RCC 7860 (cell line): ENCODE results near the gene PPM1F.
"Not testable (repeated sequence)": the region's sequence is repeated elsewhere in the genome, so short reads cannot be mapped to it uniquely, and the experiment has no call there.

ENCODE experiments used
- DNase-seq: peaks from one replicate; pipeline ENCODE4 v3.0.0-alpha.2; 2015; ENCODE audit warnings: low spot score
- FAIRE-seq: peaks from 2 replicates; lab custom pipeline; 2012; peaks lifted over from hg19 to GRCh38; lab: Jason Lieb, UNC

The PPM1F gene

DNA sequence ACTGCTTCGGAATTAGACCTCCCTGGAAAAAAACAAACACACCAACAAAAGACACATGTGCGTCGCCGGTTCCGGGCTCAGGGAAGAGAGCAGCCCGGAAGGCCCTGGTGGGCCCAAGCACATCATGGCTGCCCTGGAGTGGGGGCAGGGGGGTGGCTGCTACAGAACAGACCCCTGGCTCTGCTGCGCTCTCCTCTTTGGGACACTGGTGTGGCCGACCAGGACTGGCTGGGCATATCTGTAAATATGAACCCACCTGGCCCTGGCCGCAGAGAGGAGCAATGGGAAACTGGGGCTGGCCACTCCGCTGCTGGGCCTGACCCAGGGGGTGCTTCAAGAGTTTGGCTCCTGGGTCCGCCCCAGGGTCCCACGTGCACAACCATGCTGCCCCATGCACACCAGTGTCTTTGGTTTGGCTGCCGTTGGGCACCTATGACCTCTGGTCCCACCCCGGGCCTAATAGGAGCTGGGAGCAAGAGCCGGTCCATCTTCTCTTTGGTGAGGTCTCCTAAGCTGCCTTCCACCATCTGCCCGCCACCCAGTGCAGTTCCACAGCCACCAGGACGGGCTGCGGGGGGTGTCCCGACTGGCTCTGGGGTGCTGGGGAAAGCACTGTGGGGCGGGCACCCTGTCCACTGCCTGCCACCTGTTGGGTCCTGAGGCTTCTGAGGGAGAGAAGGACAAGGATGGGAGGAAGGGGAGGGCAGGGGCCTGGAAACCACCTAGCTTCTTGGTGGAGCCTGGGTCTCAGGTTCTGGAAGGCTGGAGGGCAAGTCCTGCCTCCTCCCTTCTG is 30.1 kb downstream of the PPM1F start:
- FAIRE-seq (no peak), DNase-seq (no peak)

DNA sequence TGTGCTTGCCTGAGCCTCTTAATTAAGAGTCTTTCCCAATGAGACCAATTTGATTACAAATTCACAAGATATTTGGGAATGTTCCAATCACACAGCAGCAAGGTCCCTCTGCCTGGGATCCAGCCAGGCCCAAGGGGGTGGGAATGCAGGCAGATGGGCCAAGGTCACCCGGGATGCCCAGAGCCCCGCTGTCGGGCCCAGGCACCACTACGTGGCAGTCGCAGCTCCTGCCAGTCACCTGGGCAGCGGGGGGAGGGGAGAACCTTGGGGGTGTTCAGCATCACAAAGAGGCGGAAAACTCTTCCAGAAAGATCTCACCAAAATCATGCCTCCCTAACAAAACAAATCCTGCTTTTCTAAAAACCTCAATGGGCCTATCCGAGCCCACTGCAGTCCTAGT is 30.9 kb downstream of the PPM1F start:
- DNase-seq (no peak), FAIRE-seq (no peak)

DNA sequence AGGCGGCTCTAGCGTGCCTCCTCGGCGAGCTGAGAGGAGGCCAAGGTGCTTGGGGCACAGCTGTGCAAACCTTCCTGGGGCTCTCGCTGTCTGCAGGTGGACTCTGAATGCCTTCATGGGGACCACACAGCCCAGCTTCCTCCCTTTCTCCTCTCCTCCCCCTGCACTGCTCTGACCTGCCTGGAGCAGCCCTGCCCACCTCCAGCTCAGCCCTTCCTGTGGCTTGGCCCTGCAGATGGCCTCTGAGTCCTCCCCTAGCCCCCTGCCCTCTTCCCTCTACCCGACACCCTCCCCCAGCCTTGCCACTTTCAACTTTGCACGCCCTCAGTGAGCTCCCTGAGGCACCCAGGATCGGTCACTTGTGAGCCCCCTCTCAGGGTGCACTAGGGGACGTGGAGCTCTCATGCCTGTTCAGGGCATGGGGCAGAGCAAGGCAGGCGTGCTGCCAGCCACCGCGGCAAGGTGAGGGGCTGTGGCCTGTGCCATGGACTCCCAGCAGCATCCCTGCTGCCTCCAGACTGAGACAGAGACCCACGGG is 31.4 kb downstream of the PPM1F start:
- FAIRE-seq (no peak), DNase-seq (no peak)

DNA sequence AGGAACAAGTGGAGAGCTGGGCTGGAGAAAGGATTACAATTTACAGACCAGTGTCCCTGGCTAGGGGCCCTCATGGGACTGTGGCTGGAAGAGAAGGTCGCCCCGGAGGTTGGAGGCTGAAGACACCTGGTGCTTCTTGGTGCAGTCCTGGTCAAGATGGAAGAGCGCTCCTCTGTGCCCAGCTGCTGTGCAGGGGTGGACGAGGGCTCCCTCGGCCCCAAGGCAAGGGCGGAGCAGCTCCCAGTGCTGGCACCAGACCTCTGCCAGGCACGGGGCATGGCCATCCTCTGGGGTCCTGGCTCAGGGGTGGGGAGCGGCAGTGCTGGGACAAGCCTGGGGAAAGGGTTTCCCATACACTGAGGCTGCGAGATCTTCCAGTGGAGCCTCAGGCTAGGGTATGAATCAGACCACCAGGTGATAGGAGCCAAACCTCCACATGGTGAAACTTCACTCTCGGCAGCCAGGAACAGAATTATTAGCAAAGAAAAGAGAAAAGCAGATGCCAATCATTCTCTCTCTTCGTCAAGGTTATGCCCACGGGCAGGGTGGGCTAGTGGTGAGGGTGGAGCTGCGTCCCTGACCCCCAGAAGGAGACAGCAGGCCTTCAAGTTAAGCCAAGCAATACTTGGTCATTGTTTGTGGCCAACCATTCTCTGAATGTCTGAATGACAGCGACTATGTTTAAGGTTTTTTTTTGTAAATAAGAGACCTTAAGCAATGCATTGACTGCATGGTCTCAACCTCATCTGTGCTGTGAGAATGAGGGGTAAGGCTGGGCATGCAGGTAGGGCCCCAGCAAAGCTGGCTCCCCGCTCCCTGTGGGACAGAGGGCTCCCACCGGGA is 32.1 kb downstream of the PPM1F start:
- DNase-seq = no peak
- no peak for FAIRE-seq

DNA sequence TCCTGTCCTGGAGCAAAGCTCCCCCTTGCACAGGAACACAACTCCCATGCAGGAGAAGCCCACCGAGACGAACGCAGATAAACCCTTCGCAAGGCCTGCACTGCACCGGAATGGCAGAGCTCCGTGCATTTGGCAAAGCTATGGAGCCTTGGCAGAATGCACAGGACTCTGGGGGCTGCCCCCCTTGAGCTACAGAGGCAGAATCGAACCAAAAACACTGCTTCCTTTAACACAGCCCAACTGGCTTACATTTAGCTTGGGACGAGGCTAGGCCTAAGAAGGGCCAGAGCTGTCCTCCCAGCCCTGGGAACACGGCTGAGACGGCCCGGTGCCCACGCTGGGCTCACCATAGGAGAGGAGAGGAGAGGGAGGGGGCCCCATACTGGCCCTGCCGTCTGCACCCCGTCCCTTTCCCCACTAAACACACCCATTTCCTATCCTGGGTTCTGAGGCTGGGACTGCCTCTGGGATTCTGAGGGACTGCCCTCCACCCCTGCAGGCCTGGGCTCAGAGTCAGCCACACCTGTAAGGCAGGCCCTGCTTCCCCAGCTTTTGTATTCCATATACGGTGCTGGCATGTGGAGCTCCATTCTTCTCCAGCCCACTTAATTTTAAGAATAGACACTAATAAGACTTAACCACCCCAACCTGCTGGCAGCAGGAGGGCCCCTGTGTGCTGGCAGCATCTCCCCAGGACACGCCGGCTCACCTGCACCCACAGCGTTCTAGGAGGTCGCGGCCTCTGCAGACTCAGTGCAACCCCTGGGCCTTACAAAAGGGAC is 32.9 kb downstream of the PPM1F start:
- DNase-seq = no peak
- FAIRE-seq = no peak

DNA sequence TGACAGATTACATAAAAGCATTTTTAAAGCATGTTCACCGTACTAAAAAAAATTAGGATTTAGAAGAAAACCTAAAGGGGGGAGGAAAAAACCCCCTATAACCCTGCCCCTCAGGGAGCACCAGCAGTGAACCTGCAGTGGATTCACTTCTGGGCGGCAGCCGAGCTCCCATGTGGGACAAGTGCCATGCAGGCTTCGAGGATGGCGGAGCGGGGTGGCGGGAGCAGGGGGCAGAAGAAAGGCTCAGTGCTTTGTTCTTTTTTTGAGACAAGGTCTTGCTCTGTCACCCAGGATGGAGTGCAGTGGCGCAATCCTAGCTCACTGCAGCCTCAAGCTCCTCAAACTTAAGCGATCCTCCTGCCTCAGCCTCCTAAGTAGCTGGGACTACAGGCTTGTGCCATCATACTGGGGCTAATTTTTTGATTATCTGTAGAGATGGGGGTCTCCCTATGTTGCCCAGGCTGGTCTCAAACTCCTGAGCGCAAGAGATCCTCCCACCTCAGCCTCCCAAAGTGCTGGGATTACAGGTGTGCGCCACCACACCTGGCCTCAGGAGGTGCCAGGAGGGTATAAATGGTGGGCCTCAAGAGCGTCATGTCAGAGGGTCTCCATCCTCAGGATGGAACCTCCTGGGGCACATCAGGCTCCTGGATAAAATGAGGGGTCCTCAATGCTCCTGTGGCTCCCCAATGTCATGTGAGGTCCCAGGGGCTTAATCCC is 34.0 kb downstream of the PPM1F start:
- DNase-seq (no peak), FAIRE-seq (no peak)

DNA sequence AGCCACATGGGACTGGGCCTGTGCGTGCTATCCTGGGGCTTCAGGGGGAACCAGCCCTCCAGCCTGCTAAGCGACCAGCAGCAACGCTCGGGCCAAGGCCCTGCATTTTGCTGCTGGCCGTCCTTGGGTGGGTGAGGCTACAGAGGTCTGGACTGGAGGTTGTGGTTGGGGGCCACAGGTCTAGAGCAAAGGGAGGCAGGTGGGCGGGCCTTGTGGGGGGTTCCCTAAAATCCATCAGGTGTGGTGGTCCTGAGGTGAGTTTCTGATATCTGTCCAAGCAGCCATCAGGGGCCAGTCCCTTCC is 34.7 kb downstream of the PPM1F start:
- no peak for DNase-seq
- FAIRE-seq = no peak

DNA sequence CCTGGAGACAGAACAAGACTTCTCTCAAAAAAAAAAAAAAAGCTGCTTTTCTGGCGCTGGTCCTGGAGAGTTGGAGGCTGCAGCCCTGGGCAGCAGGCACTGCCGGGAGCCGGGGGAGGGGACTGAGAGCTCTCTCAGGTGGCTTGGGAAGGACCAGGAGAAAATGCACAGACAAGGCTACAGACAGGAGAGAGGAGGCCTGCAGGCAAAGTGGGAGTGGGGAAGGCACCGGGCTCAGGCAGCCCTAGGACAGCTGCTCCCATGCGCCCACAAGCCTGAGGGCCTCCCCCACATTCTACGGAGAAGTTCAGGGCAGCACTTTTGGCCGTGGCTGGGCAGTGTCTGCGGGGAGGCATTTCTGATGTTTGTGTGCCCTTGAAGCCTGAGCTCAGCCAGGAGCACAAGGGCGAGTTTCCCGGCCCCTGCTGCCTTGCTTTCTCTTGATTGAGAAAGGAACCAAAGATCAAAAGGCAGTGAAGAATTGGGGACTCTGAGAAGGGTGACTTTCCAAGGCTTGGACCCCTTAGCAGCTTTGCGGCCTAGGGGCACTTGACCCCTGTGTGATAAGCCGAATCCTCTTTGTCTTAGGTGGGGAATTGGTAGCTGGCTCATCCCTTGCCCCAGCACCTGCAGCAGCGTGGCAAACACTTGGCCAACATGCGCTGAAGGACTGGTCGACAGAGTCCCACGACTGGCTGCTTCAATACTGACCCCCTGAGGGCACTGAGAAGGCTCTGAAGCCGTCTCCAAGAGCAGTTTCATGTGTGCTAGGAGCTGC is 35.3 kb downstream of the PPM1F start:
- no peak for DNase-seq
- FAIRE-seq = no peak

DNA sequence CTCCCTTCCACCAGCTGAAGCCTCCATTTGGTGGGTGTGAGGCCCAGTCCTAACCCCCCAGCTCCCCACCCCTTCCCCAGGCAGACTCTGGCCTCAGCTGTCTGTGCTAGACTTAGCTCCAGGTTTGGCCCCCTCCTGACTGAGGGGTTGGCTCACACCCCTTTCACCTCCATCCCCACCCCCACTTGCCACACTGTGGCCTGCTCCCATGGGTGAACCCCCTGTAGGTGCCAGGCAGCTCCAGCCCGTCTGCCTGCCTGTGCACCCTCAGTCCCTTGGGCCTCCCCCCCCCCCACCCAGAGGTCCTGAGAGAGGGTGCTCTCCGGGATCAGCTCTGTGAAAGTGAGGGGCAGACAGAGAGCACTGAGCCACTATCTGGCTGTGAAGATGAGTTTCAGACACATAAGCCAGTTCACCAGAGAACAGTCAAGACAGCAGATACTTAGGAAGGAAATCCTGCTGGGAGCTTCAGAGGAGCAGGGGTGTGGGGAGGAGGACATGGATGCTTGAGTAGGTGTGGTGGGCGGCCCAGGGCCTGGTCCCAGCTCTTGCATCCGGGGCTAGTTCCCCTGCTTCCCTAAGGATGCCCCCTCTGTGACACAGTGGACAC is 36.2 kb downstream of the PPM1F start:
- no peak for DNase-seq
- FAIRE-seq = no peak

DNA sequence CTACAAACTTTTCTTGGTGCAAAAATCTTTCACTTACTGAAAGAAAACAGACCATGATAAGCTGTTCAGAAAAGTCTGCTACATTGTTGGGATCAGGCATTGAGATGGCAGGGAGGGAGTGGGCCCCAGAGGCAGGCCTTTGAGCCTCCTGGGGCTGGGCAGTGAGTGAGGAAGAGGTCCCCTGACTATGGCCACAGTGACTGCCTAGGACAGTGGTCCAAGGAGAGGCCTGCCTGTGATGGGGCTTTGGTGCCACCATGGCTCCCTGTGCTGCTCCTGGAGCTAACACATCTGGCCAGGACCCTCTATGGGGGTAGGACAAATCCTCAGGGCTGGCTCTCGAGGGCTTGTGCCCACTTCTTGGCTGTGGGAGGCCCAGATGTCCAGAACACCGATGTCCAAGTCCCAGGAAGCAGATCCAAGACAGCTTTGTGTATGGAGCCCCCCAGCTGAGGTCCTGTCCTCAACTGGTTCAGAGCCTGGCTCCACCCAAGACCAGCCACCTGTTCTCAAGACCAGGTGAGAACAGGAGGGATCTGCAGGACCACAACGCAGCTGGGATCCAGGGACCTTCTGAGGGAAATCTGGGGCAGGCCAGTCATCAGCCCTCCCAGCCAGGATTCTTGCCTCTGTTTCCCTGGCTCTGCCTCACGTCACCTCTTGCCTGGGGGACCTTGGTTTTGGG is 36.9 kb downstream of the PPM1F start:
- no peak for FAIRE-seq
- no peak for DNase-seq

DNA sequence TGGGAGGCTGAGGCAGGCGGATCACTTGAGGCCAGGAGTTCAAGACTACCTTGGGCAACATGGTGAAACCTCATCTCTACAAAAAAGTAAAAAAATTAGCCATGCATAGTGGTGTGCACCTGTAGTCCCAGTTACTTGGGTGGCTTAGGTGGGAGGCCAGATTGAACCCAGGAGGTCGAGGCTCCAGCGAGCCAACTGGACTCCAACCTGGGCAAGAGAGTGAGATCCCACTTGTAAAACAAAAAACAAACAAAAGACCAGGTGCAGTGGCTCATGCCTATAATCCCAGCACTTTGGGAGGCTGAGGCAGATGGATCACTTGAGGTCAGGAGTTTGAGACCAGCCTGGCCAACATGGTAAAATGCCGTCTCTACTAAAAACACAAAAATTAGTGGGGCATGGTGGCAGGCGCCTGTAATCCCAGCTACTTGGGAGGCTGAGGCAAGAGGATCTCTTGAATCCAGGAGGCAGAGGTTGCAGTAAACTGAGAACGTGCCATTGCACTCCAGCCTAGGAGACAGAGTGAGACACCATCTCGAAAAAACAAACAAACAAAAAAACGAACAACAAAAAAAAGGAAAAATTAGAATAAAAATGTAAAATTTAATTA is 38.5 kb downstream of the PPM1F start:
- not testable (repeated sequence) for FAIRE-seq, DNase-seq

DNA sequence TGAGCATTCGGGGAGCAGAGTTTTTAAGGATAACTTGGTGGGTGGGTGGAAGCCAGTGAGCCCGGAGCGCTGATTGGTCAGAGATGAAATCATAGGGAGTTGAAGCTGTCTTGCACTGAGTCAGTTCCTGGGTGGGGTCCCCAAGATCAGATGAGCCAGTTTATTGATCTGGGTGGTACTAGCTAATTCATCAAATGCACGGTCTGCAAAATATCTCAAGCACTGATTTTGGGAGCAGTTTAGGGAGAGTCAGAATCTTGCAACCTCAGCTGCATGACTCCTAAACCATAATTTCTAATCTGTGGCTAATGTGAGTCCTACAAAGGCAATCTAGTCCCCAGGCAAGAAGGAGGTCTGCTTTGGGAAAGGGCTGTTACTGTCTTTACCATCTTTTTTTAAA is 42.3 kb downstream of the PPM1F start:
- not testable (repeated sequence) for FAIRE-seq, DNase-seq

DNA sequence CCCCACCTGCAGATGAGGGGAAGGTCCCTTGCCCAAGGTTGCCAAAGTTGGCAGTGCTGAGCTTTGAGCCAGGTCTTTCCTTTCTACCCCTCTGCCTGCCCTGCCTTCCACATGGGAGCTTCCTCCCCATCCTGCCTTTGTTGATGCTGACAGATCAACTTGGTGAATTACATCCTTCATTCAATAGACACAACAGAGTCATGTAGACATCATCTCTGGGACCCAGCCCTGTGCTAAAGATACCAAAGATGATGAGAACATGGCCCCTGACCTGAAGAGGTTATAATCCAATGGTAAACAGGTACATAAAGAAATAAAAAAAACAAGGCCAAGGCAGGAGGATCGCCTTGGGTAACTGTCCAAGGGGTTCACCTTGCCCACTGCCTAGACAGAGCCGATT is 42.8 kb downstream of the PPM1F start:
- FAIRE-seq = no peak
- no peak for DNase-seq

DNA sequence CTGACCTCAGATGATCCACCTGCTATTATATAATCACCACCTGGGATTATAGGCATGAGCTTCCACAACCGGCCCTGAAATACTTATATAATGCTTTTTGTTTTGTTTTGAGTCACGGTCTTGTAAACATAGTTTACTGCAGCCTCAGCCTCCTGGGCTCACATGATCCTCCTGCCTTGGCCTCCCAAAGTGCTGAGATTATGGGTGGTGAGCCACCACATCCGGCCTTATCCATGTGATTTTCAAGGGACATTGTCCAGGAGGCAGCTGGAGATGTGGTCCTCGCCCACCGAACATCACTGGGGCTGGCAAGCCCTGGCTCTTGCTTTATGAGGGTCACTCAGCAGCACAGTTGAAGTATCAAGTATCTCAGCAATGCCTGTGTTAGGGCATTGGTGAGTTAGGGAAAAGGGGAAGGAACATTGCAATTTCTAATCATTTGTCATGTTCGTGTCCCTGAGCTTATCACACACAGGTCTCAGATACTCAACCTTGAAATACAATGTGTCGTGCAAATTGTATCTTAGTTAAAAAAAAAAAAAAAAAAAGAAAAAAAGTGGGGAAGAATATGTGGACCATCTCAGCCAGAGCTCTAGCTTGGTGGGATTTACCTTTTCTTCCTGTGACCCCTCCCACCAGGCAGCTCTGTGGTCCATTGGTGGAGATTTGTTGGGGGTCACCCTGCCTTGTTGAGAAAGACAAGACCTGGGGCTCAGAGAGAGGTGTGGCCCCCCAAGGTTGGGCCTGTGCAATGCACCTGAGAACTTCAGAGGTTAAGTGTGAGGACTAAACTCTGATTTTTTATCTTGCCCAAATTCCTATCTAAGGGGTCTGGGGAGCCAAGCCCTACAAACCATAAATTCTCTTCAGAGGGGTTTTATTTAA is 44.8 kb downstream of the PPM1F start:
- FAIRE-seq = no peak
- no peak for DNase-seq

DNA sequence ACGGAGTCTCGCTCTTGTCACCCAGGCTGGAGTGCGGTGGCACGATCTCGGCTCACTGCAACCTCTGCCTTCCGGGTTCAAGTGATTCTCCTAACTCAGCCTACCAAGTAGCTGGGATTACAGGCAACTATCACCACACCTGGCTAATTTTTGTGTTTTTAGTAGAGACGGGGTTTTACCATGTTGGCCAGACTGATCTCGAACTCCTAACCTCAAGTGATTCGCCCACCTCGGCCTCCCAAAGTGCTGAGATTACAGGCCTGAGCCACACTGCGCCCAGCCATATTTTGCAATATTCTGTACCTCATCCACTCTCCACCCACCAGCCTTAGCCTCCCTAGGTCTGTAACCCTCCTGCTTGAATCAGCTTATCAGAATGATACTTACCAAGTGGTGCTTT is 47.4 kb downstream of the PPM1F start:
- FAIRE-seq, DNase-seq: not testable (repeated sequence)

DNA sequence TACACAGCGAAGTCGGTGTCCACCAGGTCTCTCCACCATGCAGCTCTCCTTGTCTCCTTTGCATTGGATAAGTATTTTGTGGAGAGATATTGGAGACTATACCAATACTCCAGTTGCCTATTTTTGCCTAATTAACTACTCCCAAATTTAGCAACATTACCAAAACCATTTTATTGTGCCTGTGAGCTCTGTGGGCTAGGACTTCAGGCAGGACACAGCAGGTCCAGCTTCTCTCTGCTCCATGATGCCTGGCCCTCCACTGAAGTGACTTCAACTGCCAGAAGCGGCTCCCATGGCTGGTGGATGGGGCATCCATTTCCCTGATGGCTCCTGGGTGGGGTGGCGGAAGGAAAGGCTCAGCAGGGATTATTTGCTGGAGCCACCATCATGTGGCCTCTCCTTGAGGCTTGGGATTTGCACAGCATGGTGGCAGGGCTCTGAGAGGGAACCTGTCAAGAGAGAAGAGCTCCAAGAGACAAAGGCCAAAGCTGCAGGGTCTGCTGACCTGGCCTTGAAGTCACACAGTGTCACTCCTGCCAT is 48.3 kb downstream of the PPM1F start:
- FAIRE-seq = no peak

DNA sequence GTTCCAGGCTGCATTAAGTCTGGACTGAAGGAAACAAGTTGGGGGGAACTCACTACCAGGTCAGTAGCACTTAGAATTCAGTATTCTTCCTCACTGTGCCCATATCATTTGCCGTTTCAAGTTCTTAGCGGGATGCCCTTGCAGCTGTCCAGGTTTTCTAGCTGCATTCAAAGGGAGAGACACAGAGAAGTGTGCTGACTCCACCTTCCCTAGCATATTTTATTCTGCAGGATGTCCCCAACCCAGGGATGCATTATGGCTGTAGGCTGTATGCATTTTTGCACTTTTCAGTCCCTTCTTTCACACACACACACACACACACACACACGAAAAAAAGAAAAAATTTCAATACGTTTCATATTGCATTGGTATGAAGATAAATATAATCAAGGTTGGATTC is 49.4 kb downstream of the PPM1F start:
- FAIRE-seq (no peak), DNase-seq (no peak)

More for the DNA sequence above, 48.3 kb downstream of the PPM1F start:
- DNase-seq = no peak
